Measurements from ENCODE around the gene BRMS1L.

DNA sequence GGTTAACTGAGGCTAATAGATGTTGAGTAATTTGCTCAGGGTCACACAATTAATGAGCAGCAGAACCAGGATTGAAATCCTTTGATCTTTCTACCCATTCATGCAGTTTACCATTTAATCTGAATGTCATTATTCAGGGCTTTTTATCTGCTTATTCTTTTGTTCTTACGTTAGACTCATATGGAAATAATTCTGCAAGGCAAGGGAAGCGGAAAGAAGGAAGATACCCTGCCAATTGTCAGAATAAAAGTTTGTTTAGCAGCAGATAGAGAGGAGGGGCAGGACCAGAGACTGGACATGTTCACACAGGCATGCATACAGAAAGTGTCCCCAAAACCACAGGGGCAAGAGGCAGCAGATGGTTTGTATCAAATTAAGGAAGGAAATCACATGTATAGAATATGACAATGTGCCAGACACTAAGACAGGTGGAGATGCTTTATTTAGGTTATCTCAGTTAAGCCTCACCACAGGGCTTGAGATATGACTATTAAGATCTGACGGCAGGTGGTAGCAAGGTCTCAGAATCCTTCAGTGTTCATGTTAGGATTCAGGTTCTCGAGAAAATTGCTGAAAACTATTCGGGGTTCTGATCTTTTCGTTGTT, 29.8 kb downstream of the BRMS1L start:
- TF ChIP-seq, protein P1, sequence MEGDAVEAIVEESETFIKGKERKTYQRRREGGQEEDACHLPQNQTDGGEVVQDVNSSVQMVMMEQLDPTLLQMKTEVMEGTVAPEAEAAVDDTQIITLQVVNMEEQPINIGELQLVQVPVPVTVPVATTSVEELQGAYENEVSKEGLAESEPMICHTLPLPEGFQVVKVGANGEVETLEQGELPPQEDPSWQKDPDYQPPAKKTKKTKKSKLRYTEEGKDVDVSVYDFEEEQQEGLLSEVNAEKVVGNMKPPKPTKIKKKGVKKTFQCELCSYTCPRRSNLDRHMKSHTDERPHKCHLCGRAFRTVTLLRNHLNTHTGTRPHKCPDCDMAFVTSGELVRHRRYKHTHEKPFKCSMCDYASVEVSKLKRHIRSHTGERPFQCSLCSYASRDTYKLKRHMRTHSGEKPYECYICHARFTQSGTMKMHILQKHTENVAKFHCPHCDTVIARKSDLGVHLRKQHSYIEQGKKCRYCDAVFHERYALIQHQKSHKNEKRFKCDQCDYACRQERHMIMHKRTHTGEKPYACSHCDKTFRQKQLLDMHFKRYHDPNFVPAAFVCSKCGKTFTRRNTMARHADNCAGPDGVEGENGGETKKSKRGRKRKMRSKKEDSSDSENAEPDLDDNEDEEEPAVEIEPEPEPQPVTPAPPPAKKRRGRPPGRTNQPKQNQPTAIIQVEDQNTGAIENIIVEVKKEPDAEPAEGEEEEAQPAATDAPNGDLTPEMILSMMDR (IDR thresholded peaks at IDR 0.05 in 4 of 5, conservative IDR thresholded peaks at IDR 0.05 in 1 of 5), result no peak
- TF ChIP-seq POLR2A (IDR thresholded peaks at IDR 0.05), result no peak
